Measurements from ENCODE around the gene KIF1A.

KIF1A gene

GRCh38 chr2:240752209-240752608, 67.8 kb downstream of the KIF1A start:
- DNase-seq (ENCODE audit: low read depth), result no peak
- no peak for TF ChIP-seq CTCF (IDR thresholded peaks at IDR 0.05; ENCODE audit: control insufficient read depth, insufficient read depth, low read depth, low read length, missing control alignments)
- H3K4me3 ChIP-seq (ENCODE audit: control insufficient read depth, low read depth, low read length), result no peak overlapping the region

GRCh38 chr2:240750409-240750808, 69.6 kb downstream of the KIF1A start:
- H3K4me3 ChIP-seq (ENCODE audit: control insufficient read depth, low read depth, low read length), result no peak overlapping the region
- no peak for DNase-seq (ENCODE audit: low read depth)
- no peak for TF ChIP-seq CTCF (IDR thresholded peaks at IDR 0.05; ENCODE audit: control insufficient read depth, insufficient read depth, low read depth, low read length, missing control alignments)

GRCh38 chr2:240749516-240749915, 70.5 kb downstream of the KIF1A start:
- DNase-seq (ENCODE audit: low read depth), result no peak

GRCh38 chr2:240747256-240747655, 72.8 kb downstream of the KIF1A start:
- TF ChIP-seq CTCF (IDR thresholded peaks at IDR 0.05; ENCODE audit: control insufficient read depth, insufficient read depth, low read depth, low read length, missing control alignments), result no peak
- DNase-seq (ENCODE audit: low read depth), result no peak
- H3K4me3 ChIP-seq (ENCODE audit: control insufficient read depth, low read depth, low read length), result no peak overlapping the region

More at GRCh38 chr2:240749516-240749915, 70.5 kb downstream of the KIF1A start:
- no peak overlapping the region for H3K4me3 ChIP-seq (ENCODE audit: control insufficient read depth, low read depth, low read length)
- TF ChIP-seq CTCF (IDR thresholded peaks at IDR 0.05; ENCODE audit: control insufficient read depth, insufficient read depth, low read depth, low read length, missing control alignments), result no peak

- no peak for TF ChIP-seq CTCF (IDR thresholded peaks at IDR 0.05; ENCODE audit: control insufficient read depth, insufficient read depth, low read depth, low read length, missing control alignments)
- no peak for DNase-seq (ENCODE audit: low read depth)
- H3K4me3 ChIP-seq (ENCODE audit: control insufficient read depth, low read depth, low read length), result no peak overlapping the region
These were observed 73.3 kb downstream of the KIF1A start for GRCh38 chr2:240746671-240747070.

- no peak for TF ChIP-seq CTCF (IDR thresholded peaks at IDR 0.05; ENCODE audit: control insufficient read depth, insufficient read depth, low read depth, low read length, missing control alignments)
- H3K4me3 ChIP-seq (ENCODE audit: control insufficient read depth, low read depth, low read length), result no peak overlapping the region
- DNase-seq (ENCODE audit: low read depth), result no peak
These were observed 74.1 kb downstream of the KIF1A start for GRCh38 chr2:240745962-240746361.

GRCh38 chr2:240745456-240745855, 74.6 kb downstream of the KIF1A start:
- H3K4me3 ChIP-seq (ENCODE audit: control insufficient read depth, low read depth, low read length), result no peak overlapping the region
- no peak for DNase-seq (ENCODE audit: low read depth)
- TF ChIP-seq CTCF (IDR thresholded peaks at IDR 0.05; ENCODE audit: control insufficient read depth, insufficient read depth, low read depth, low read length, missing control alignments), result no peak

Data from AG09309 (cell line).